ENCODE results near the gene TBX4. TPM values are rescaled to one million over a fixed set of nuclear protein-coding genes. Genes with fewer than 3 reads are reported as not detected.
"Not testable (repeated sequence)": the region's sequence is repeated elsewhere in the genome, so short reads cannot be mapped to it uniquely, and the experiment has no call there.

The TBX4 gene
- total RNA-seq, 2 experiments from 2014 or later = not detected

- POLR2A ChIA-PET = no interaction called here
- H3K27me3 Mint-ChIP-seq = peaks cover 30% of the 10 kb centered on the region
- H3K9me3 Mint-ChIP-seq = no peaks in the 10 kb centered on the region
- no peak overlapping the region for H3K4me3 Mint-ChIP-seq
- no peaks in the 10 kb centered on the region for H3K36me3 Mint-ChIP-seq (ENCODE audit: low read depth)
- no peak overlapping the region for H3K27ac Mint-ChIP-seq
- DNase-seq = no peak
- CTCF ChIA-PET = no interaction called here
- no peaks in the 10 kb centered on the region for H3K4me1 Mint-ChIP-seq
These were observed 52.5 kb downstream of the TBX4 start for GRCh38 chr17:61504697-61505096.

- DNase-seq = no peak
- Mint-ChIP-seq H3K4me1 (no peaks in the 10 kb centered on the region), H3K27me3 (peaks cover 28% of the 10 kb centered on the region), H3K9me3 (no peaks in the 10 kb centered on the region), H3K4me3 (no peak overlapping the region), H3K27ac (no peak overlapping the region), H3K36me3 (ENCODE audit: low read depth) (no peaks in the 10 kb centered on the region)
- ChIA-PET CTCF (no interaction called here), POLR2A (no interaction called here)
These were observed 53.8 kb downstream of the TBX4 start for GRCh38 chr17:61505846-61506627.

- Mint-ChIP-seq H3K4me3 (no peak overlapping the region), H3K9me3 (no peaks in the 10 kb centered on the region), H3K27ac (no peak overlapping the region), H3K27me3 (peaks cover 26% of the 10 kb centered on the region), H3K36me3 (ENCODE audit: low read depth) (no peaks in the 10 kb centered on the region), H3K4me1 (no peaks in the 10 kb centered on the region)
- CTCF ChIA-PET = no interaction called here
- no peak for DNase-seq
- POLR2A ChIA-PET = no interaction called here
These were observed 55.3 kb downstream of the TBX4 start for GRCh38 chr17:61507383-61508066.

DNA sequence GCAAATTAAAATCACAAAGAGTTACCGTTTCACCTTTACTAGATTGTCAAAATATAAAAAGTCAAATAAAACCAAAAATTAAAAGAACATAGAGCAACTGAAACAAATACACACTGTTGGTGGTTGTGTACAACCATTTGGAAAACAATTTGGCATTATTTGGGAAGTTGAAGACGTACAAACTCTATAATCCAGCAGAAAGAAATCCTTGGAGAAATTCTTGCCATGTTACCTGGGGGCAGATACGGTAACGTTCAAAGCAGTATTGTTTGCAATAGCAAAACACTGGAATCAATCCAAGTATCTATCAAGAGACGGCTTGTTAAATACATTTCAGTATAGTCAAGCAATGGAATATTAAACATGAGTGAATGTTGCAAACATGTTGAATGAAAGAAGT lies 56.7 kb downstream of the TBX4 start:
- POLR2A ChIA-PET = no interaction called here
- Mint-ChIP-seq H3K4me1 (no peaks in the 10 kb centered on the region), H3K27ac (no peak overlapping the region), H3K9me3 (no peaks in the 10 kb centered on the region), H3K4me3 (no peak overlapping the region), H3K36me3 (ENCODE audit: low read depth) (no peaks in the 10 kb centered on the region), H3K27me3 (peaks cover 26% of the 10 kb centered on the region)
- DNase-seq = no peak
- CTCF ChIA-PET = no interaction called here

- H3K9me3 Mint-ChIP-seq; POLR2A ChIA-PET; H3K4me1 Mint-ChIP-seq; DNase-seq; H3K36me3 Mint-ChIP-seq (ENCODE audit: low read depth); H3K27ac Mint-ChIP-seq; H3K4me3 Mint-ChIP-seq; CTCF ChIA-PET: not testable (repeated sequence)
- peaks cover 26% of the 10 kb centered on the region for H3K27me3 Mint-ChIP-seq
These were observed 57.2 kb downstream of the TBX4 start for GRCh38 chr17:61509454-61509853.

DNA sequence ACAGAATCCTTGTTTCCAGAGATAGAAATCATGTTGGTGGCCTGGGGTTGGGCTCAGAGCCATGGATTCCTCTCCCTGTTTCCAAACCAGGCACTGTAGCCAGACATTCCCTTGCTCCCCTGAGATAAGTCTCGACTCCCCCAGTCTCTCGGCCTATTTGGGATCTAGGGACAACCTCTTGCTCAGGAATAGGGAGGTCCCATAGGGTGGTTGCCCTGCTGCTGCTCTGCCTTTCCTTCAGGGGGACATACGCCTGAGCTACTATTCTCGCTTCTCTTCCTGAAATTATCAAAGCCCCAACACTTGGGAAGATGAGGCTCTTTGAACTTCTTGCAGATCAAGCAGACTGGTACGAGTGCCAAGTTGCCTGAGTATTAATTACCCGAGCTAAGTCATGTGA lies 58.0 kb downstream of the TBX4 start:
- Mint-ChIP-seq H3K4me1 (no peaks in the 10 kb centered on the region), H3K9me3 (no peaks in the 10 kb centered on the region), H3K36me3 (ENCODE audit: low read depth) (no peaks in the 10 kb centered on the region), H3K27me3 (peaks cover 20% of the 10 kb centered on the region), H3K4me3 (no peak overlapping the region), H3K27ac (no peak overlapping the region)
- CTCF ChIA-PET = no interaction called here
- no peak for DNase-seq
- POLR2A ChIA-PET = no interaction called here

- H3K27me3 Mint-ChIP-seq = peaks cover 16% of the 10 kb centered on the region
- no peaks in the 10 kb centered on the region for H3K36me3 Mint-ChIP-seq (ENCODE audit: low read depth)
- CTCF ChIA-PET = no interaction called here
- POLR2A ChIA-PET = no interaction called here
- H3K27ac Mint-ChIP-seq = no peak overlapping the region
- H3K4me3 Mint-ChIP-seq = no peak overlapping the region
- no peaks in the 10 kb centered on the region for H3K9me3 Mint-ChIP-seq
- no peak for DNase-seq
- no peaks in the 10 kb centered on the region for H3K4me1 Mint-ChIP-seq
These were observed 58.8 kb downstream of the TBX4 start for GRCh38 chr17:61510991-61511390.

DNA sequence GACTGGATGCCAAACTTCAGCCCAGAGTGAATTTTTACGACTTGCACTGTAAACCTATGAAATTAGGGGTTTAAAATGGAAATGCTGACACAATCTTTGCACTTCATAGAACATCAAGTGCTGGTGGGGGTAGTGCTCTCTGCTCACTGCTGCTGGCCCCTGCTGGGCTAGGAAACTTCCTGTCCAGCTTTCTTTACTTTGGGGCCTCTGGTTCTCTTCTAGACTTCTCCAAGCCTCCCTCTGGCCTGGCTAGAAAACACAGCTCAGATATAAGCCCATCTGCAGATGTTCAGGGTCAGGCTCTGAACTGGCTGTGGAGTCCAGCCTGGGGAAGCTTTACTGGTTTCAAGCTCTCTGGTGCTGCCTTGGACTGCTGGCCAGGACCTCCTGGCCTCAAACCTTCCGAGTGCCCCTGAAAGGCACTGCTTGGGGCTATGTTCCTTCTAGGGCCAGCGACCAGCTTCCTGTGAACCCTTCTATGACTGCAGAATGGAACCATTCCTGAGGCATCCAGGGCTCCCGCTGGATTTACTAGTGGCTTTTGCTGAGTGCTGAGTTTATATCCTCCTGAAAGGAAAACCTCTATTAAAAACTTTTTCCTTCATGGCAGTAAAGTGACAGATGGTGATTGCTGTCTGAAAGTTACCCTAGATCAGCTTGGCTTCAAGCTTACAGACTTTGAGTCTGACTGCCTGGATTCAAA lies 59.4 kb downstream of the TBX4 start:
- H3K4me1 Mint-ChIP-seq = no peaks in the 10 kb centered on the region
- no peaks in the 10 kb centered on the region for H3K36me3 Mint-ChIP-seq (ENCODE audit: low read depth)
- POLR2A ChIA-PET = no interaction called here
- H3K27ac Mint-ChIP-seq = no peak overlapping the region
- H3K4me3 Mint-ChIP-seq = no peak overlapping the region
- DNase-seq = no peak
- peaks cover 14% of the 10 kb centered on the region for H3K27me3 Mint-ChIP-seq
- H3K9me3 Mint-ChIP-seq = no peaks in the 10 kb centered on the region
- CTCF ChIA-PET = no interaction called here

- Mint-ChIP-seq H3K27ac (no peak overlapping the region), H3K4me3 (no peak overlapping the region), H3K27me3 (peaks cover 17% of the 10 kb centered on the region), H3K4me1 (no peaks in the 10 kb centered on the region), H3K9me3 (no peaks in the 10 kb centered on the region), H3K36me3 (ENCODE audit: low read depth) (no peaks in the 10 kb centered on the region)
- CTCF ChIA-PET = no interaction called here
- POLR2A ChIA-PET = no interaction called here
- DNase-seq = no peak
These were observed 62.3 kb downstream of the TBX4 start for GRCh38 chr17:61514491-61514890.

DNA sequence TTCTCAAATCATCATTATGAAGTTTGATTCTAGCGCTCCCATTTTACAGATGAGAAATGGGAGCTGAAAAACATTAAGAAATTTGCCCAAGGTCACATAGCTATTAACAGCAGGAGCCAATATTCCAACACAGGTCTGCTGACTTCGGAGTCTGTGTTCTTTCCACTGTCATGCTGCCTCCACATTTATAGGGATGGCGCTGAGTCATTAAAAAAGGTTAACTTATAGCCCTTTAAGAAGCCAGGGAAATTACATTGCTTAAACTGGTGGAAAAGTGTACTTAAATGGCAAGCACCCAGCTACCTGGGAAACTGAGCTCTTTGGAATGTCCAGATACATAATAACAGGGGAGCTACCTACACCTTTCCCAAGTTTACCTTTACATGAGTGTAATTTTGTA lies 65.0 kb downstream of the TBX4 start:
- ChIA-PET POLR2A (no interaction called here), CTCF (no interaction called here)
- H3K36me3 Mint-ChIP-seq (ENCODE audit: low read depth) = no peaks in the 10 kb centered on the region
- no peak overlapping the region for H3K27ac Mint-ChIP-seq
- peaks cover 15% of the 10 kb centered on the region for H3K27me3 Mint-ChIP-seq
- no peak overlapping the region for H3K4me3 Mint-ChIP-seq
- H3K4me1 Mint-ChIP-seq = no peaks in the 10 kb centered on the region
- no peaks in the 10 kb centered on the region for H3K9me3 Mint-ChIP-seq
- no peak for DNase-seq

DNA sequence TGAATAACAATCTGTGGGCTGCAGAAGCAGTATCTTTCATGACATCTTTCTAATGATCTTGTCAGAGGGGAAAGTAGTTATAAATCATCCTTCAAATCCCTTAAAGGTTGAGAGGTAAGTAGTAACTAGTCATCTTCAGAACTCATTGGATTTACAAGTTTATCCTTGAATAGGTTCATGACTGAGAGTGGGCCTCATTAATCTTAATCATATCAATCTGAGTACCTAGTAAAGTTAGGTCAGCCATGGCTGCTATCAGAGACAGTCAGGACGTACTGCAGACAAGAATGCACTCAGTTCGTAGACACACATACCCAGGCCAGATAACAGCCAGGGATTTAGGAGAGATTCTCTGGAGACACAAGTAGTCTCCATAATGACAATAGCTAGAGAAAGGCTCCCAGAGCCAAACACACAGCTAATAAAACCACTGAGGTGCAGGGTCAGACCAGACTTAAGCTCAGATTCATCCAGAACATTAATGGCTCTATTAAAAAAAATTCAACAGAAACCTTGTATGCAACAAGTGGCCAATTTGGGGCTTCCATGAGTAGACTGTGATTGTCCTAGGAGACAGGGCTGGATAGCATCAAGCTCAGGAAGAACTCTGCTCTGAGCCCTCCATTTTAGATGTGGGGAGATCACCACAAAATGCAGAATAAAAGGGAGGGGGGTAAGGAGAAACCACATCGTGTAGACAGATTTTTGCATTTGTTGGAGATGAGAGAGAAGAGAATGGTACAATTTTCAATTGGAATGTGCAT lies 65.8 kb downstream of the TBX4 start:
- no peak overlapping the region for H3K4me3 Mint-ChIP-seq
- ChIA-PET POLR2A (no interaction called here), CTCF (no interaction called here)
- no peaks in the 10 kb centered on the region for H3K4me1 Mint-ChIP-seq
- no peaks in the 10 kb centered on the region for H3K9me3 Mint-ChIP-seq
- peaks cover 15% of the 10 kb centered on the region for H3K27me3 Mint-ChIP-seq
- H3K27ac Mint-ChIP-seq = no peak overlapping the region
- H3K36me3 Mint-ChIP-seq (ENCODE audit: low read depth) = no peaks in the 10 kb centered on the region
- DNase-seq = no peak

- Mint-ChIP-seq H3K27me3 (peaks cover 18% of the 10 kb centered on the region), H3K4me3 (no peak overlapping the region), H3K36me3 (ENCODE audit: low read depth) (no peaks in the 10 kb centered on the region), H3K27ac (no peak overlapping the region), H3K9me3 (no peaks in the 10 kb centered on the region), H3K4me1 (no peaks in the 10 kb centered on the region)
- no peak for DNase-seq
- CTCF ChIA-PET = no interaction called here
- POLR2A ChIA-PET = interaction anchor here (0.7 kb wide), 1 partner anchor 70 kb away, joined by 4 read pairs; no protein-coding TSS in a partner anchor
These were observed 66.9 kb downstream of the TBX4 start for GRCh38 chr17:61519139-61519538.
